ENCODE measurements around the gene MACROD2. TPM values are rescaled to one million over a fixed set of nuclear protein-coding genes. Genes with fewer than 3 reads are reported as not detected.

Gene MACROD2
- total RNA-seq, 4 donors from 2014 or later, result 4.6 to 33.0 (median 8.3) TPM

DNA sequence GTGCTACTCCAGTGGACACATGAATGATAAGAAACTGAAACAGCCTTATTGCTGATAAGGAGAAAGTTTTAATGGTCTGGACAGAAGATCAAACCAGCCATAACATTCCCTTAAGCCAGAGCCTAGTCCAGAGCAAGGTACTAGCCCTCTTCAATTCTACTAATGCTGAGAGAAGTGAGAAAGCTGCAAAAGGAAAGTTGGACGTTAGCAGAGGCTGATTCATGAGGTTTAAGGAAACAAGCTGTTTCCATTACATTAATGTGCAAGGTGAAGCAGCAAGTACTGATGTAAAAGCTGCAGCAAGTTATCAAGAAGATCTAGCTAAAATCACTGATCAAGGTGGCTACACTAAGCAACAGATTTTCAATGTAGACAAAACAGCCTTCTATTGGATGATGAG is 1943.5 kb downstream of the MACROD2 start:
- no peak overlapping the region for H3K4me3 ChIP-seq
- intact Hi-C loops (cut with DNase I; ENCODE audit: low total_unique reads), result no loop called here

GRCh38 chr20:15940127-15940526 is 1944.8 kb downstream of the MACROD2 start:
- TF ChIP-seq POLR2AphosphoS5 (IDR thresholded peaks at IDR 0.05) (no peak), EP300 (IDR thresholded peaks at IDR 0.05; ENCODE audit: low read depth) (no peak), POLR2A (IDR thresholded peaks at IDR 0.05) (no peak), CTCF (IDR thresholded peaks at IDR 0.05) (no peak)
- intact Hi-C loops (cut with DNase I; ENCODE audit: low total_unique reads) (no loop called here), in situ Hi-C loops (cut with MboI; ENCODE audit: low pct_ligation_motif_present in 1 of 4, low pct_unique_long_range_greater_than_20kb in 1 of 4, low sequenced_read_pairs in 3 of 4) (loop anchor here in 1 of 4 donors (25.0 kb wide), 1 partner anchor 97 kb away; no protein-coding TSS in a partner anchor)
- no peak overlapping the region for H3K4me3 ChIP-seq
- H3K27me3 ChIP-seq, result no peaks in the 10 kb centered on the region
- no peaks in the 10 kb centered on the region for H3K4me1 ChIP-seq
- H3K9me3 ChIP-seq, result no peaks in the 10 kb centered on the region
- DNase-seq, result no peak
- H3K36me3 ChIP-seq, result no peaks in the 10 kb centered on the region
- H3K27ac ChIP-seq, result no peak overlapping the region
- WGBS, 2 donors (ENCODE audit: low coverage in 1 of 2), result 87 to 93% methylated on average over 5 to 6 of the region's 6 CpGs

More for the DNA sequence above, 1943.5 kb downstream of the MACROD2 start:
- no peak overlapping the region for H3K27ac ChIP-seq
- no peaks in the 10 kb centered on the region for H3K4me1 ChIP-seq
- H3K36me3 ChIP-seq, result no peaks in the 10 kb centered on the region
- H3K9me3 ChIP-seq, result no peaks in the 10 kb centered on the region
- TF ChIP-seq EP300 (IDR thresholded peaks at IDR 0.05; ENCODE audit: low read depth) (no peak), CTCF (IDR thresholded peaks at IDR 0.05) (no peak), POLR2A (IDR thresholded peaks at IDR 0.05) (no peak), POLR2AphosphoS5 (IDR thresholded peaks at IDR 0.05) (no peak)
- in situ Hi-C loops (cut with MboI; ENCODE audit: low pct_ligation_motif_present in 1 of 4, low pct_unique_long_range_greater_than_20kb in 1 of 4, low sequenced_read_pairs in 3 of 4), result loop anchor here in 1 of 4 donors (25.0 kb wide), 1 partner anchor 98 kb away; no protein-coding TSS in a partner anchor
- WGBS, 2 donors (ENCODE audit: low coverage in 1 of 2), result 63 to 67% methylated on average over 1 of the region's 1 CpG
- no peaks in the 10 kb centered on the region for H3K27me3 ChIP-seq
- no peak for DNase-seq

DNA sequence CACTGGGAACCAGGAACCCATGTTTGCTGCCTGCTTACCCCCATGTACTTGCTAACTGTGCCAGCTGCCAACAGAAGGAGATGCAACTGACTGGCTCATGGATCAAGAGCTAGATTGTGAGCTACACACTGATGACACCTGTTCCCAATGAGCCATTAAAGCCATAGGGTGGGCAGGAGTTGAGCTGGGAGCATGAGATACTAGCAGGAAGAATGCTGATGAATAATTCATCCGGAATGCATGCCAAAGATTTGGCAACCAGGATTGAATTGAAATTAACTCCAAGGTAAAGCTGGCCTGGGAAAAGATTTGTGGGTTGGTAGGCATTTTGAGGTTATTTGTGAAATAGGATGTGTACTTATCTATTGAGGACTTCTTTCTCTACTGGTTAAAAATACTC is 1946.8 kb downstream of the MACROD2 start:
- H3K27ac ChIP-seq, result no peak overlapping the region
- no peak for TF ChIP-seq EP300 (IDR thresholded peaks at IDR 0.05; ENCODE audit: low read depth)
- no peak for TF ChIP-seq CTCF (IDR thresholded peaks at IDR 0.05)
- no peak for TF ChIP-seq POLR2AphosphoS5 (IDR thresholded peaks at IDR 0.05)
- TF ChIP-seq POLR2A (IDR thresholded peaks at IDR 0.05), result no peak
- WGBS, 2 donors (ENCODE audit: low coverage in 1 of 2), result 38 to 63% methylated on average over 1 of the region's 1 CpG
- no peak overlapping the region for H3K4me3 ChIP-seq
- no peak for DNase-seq
- no peaks in the 10 kb centered on the region for H3K4me1 ChIP-seq
- in situ Hi-C loops (cut with MboI; ENCODE audit: low pct_ligation_motif_present in 1 of 4, low pct_unique_long_range_greater_than_20kb in 1 of 4, low sequenced_read_pairs in 3 of 4), result loop anchor here in 1 of 4 donors (25.0 kb wide), 1 partner anchor 95 kb away; no protein-coding TSS in a partner anchor
- H3K36me3 ChIP-seq, result no peaks in the 10 kb centered on the region
- H3K27me3 ChIP-seq, result no peaks in the 10 kb centered on the region
- H3K9me3 ChIP-seq, result no peaks in the 10 kb centered on the region
- intact Hi-C loops (cut with DNase I; ENCODE audit: low total_unique reads), result no loop called here

- no peaks in the 10 kb centered on the region for H3K27me3 ChIP-seq
- no peak overlapping the region for H3K4me3 ChIP-seq
- no peak for DNase-seq
- in situ Hi-C loops (cut with MboI; ENCODE audit: low pct_ligation_motif_present in 1 of 4, low pct_unique_long_range_greater_than_20kb in 1 of 4, low sequenced_read_pairs in 3 of 4) (loop anchor here in 1 of 4 donors (25.0 kb wide), 1 partner anchor 92 kb away; no protein-coding TSS in a partner anchor), intact Hi-C loops (cut with DNase I; ENCODE audit: low total_unique reads) (no loop called here)
- no peak for TF ChIP-seq CTCF (IDR thresholded peaks at IDR 0.05)
- H3K4me1 ChIP-seq, result no peaks in the 10 kb centered on the region
- no peaks in the 10 kb centered on the region for H3K9me3 ChIP-seq
- H3K36me3 ChIP-seq, result no peaks in the 10 kb centered on the region
- no peak overlapping the region for H3K27ac ChIP-seq
Measured at GRCh38 chr20:15945289-15945688, 1950.0 kb downstream of the MACROD2 start.
